H9 (cell line): ENCODE results near the gene NKRF. TPM values are rescaled to one million over a fixed set of nuclear protein-coding genes. Genes with fewer than 3 reads are reported as not detected.

Source experiments
- DNase-seq: peaks from one replicate; pipeline ENCODE4 v3.0.0-alpha.2; 2017
- H2AFZ ChIP-seq: one replicate; pipeline ENCODE4 v1.6.1; 2013; ENCODE audit warnings: mild to moderate bottlenecking, low read length, control low read depth, moderate library complexity
- H2AK5ac ChIP-seq: 2 replicates; pipeline ENCODE4 v1.6.1; 2013; ENCODE audit warnings: low read length, control low read depth, mixed read lengths; ENCODE audit not compliant: insufficient read length
- H2BK120ac ChIP-seq: one replicate; pipeline ENCODE4 v1.6.1; 2013; ENCODE audit warnings: low read depth, mild to moderate bottlenecking, low read length, control low read depth, inconsistent platforms; ENCODE audit not compliant: poor library complexity, severe bottlenecking
- H2BK12ac ChIP-seq: 2 replicates; pipeline ENCODE4 v1.6.1; 2013; ENCODE audit warnings: low read length, control low read depth, mixed read lengths, low read depth; ENCODE audit not compliant: insufficient read length
- H2BK15ac ChIP-seq: 2 replicates; pipeline ENCODE4 v1.6.1; 2013; ENCODE audit warnings: low read depth, low read length, control low read depth
- H2BK20ac ChIP-seq: one replicate; pipeline ENCODE4 v1.6.1; 2013; ENCODE audit warnings: low read depth, mild to moderate bottlenecking, low read length, control low read depth, inconsistent platforms; ENCODE audit not compliant: poor library complexity, severe bottlenecking
- H2BK5ac ChIP-seq: 2 replicates; pipeline ENCODE4 v1.6.1; 2013; ENCODE audit warnings: low read length, control low read depth, mixed read lengths; ENCODE audit not compliant: insufficient read length
- H3K14ac ChIP-seq: 2 replicates; pipeline ENCODE4 v1.6.1; 2013; ENCODE audit warnings: low read length, control low read depth; ENCODE audit not compliant: insufficient read depth
- H3K18ac ChIP-seq: 2 replicates; pipeline ENCODE4 v1.6.1; 2013; ENCODE audit warnings: low read depth, mild to moderate bottlenecking, mixed read lengths, low read length, control low read depth; ENCODE audit not compliant: insufficient read length
- H3K23ac ChIP-seq: 2 replicates; pipeline ENCODE4 v1.6.1; 2013; ENCODE audit warnings: low read length, control low read depth, mixed read lengths, low read depth; ENCODE audit not compliant: insufficient read length
- H3K23me2 ChIP-seq: 2 replicates; pipeline ENCODE4 v1.6.1; 2013; ENCODE audit warnings: low read depth, mild to moderate bottlenecking, mixed read lengths, low read length, control low read depth; ENCODE audit not compliant: insufficient read length, poor library complexity, severe bottlenecking
- H3K27ac ChIP-seq: 2 replicates; pipeline ENCODE4 v1.5.1; 2013; ENCODE audit warnings: low read length, control low read depth, mixed read lengths, low read depth; ENCODE audit not compliant: insufficient read length
- H3K27me3 ChIP-seq: 2 replicates; pipeline ENCODE4 v1.6.1; 2013; ENCODE audit warnings: low read length, control low read depth, inconsistent platforms; ENCODE audit not compliant: insufficient read depth
- H3K4ac ChIP-seq: 2 replicates; pipeline ENCODE4 v1.6.1; 2013; ENCODE audit warnings: low read depth, mild to moderate bottlenecking, control low read depth, inconsistent platforms, low read length, moderate library complexity
- H3K4me1 ChIP-seq: 2 replicates; pipeline ENCODE4 v1.6.1; 2013; ENCODE audit warnings: low read length, control low read depth, inconsistent platforms; ENCODE audit not compliant: insufficient read depth
- H3K4me2 ChIP-seq: 2 replicates; pipeline ENCODE4 v1.6.1; 2013; ENCODE audit warnings: low read length, control low read depth, mixed read lengths; ENCODE audit not compliant: insufficient read length, insufficient read depth
- H3K56ac ChIP-seq: 2 replicates; pipeline ENCODE4 v1.6.1; 2013; ENCODE audit warnings: low read depth, mild to moderate bottlenecking, mixed read lengths, low read length, control low read depth; ENCODE audit not compliant: insufficient read length
- H3K79me1 ChIP-seq: 2 replicates; pipeline ENCODE4 v1.6.1; 2013; ENCODE audit warnings: low read depth, mild to moderate bottlenecking, moderate library complexity, low read length, control low read depth, inconsistent platforms; ENCODE audit not compliant: insufficient read depth, poor library complexity, severe bottlenecking
- H3K79me2 ChIP-seq: 2 replicates; pipeline ENCODE4 v1.6.1; 2013; ENCODE audit warnings: low read length, control low read depth, inconsistent platforms; ENCODE audit not compliant: insufficient read depth
- H3K9ac ChIP-seq: 2 replicates; pipeline ENCODE4 v1.6.1; 2013; ENCODE audit warnings: low read length, control low read depth, mixed read lengths; ENCODE audit not compliant: insufficient read length; ENCODE audit errors: extremely low read depth
- H3K9me3 ChIP-seq: one replicate; pipeline ENCODE4 v1.6.1; 2013; ENCODE audit warnings: low read depth, low read length, inconsistent platforms; ENCODE audit not compliant: control insufficient read depth
- H3T11ph ChIP-seq: one replicate; pipeline ENCODE4 v1.6.1; 2013; ENCODE audit warnings: mild to moderate bottlenecking, low read length, control low read depth, inconsistent platforms
- H4K20me1 ChIP-seq: one replicate; pipeline ENCODE4 v1.6.1; 2013; ENCODE audit not compliant: control insufficient read depth, insufficient read length, insufficient read depth
- H4K5ac ChIP-seq: 2 replicates; pipeline ENCODE4 v1.6.1; 2013; ENCODE audit warnings: low read depth, mild to moderate bottlenecking, mixed read lengths, low read length, control low read depth; ENCODE audit not compliant: insufficient read length
- H4K8ac ChIP-seq: replicated peaks from 2 replicates; pipeline ENCODE4 v1.6.1; 2013; ENCODE audit warnings: low read length, control low read depth, mixed read lengths, low read depth; ENCODE audit not compliant: insufficient read length
- H4K91ac ChIP-seq: 2 replicates; pipeline ENCODE4 v1.6.1; 2013; ENCODE audit warnings: low read depth, mild to moderate bottlenecking, moderate library complexity, mixed read lengths, low read length, control low read depth; ENCODE audit not compliant: insufficient read length
- H3K27ac Mint-ChIP-seq, 3 experiments: 2 replicates in 2 of 3; 3 replicates in 1 of 3; pipeline ENCODE4 v1.8.0; 2020 to 2021; ENCODE audit warnings: mixed read lengths in 3 of 3, mild to moderate bottlenecking in 1 of 3, moderate library complexity in 1 of 3
- H3K27me3 Mint-ChIP-seq: 2 replicates; pipeline ENCODE4 v1.8.0; 2021; ENCODE audit warnings: low read depth, mild to moderate bottlenecking, moderate library complexity, mixed read lengths
- H3K36me3 Mint-ChIP-seq, 3 experiments: 2 replicates in 2 of 3; 3 replicates in 1 of 3; pipeline ENCODE4 v1.8.0; 2020 to 2021; ENCODE audit warnings: low read depth in 3 of 3, mixed read lengths in 3 of 3; ENCODE audit not compliant: insufficient read depth in 1 of 3
- H3K4me1 Mint-ChIP-seq, 2 experiments: 2 replicates each; pipeline ENCODE4 v1.8.0; 2020; ENCODE audit warnings: mixed read lengths in 2 of 2
- H3K4me3 Mint-ChIP-seq, 2 experiments: 2 replicates in 1 of 2; 3 replicates in 1 of 2; pipeline ENCODE4 v1.8.0; 2020 to 2021; ENCODE audit warnings: mild to moderate bottlenecking in 2 of 2, mixed read lengths in 2 of 2, moderate library complexity in 1 of 2
- H3K9me3 Mint-ChIP-seq, 2 experiments: 2 replicates in 1 of 2; 3 replicates in 1 of 2; pipeline ENCODE4 v1.8.0; 2020; ENCODE audit warnings: mild to moderate bottlenecking in 2 of 2, mixed read lengths in 2 of 2, moderate library complexity in 1 of 2
- WGBS: extraction: QIAGEN DNeasy Blood & Tissue Kit; methylation state at CpG from one replicate; pipeline ENCODE4 v1.1.7; 2013; ENCODE audit warnings: missing lambda C conversion rate, low lambda C conversion rate, mixed read lengths; ENCODE audit not compliant: insufficient read length; ENCODE audit errors: extremely low coverage; 5-methylcytosine and 5-hydroxymethylcytosine counted together
- total RNA-seq: library from RNA; stranded (reverse); gene quantifications from 2 replicates; pipeline ENCODE4 v1.2.1, GENCODE V29; 2021
- TF ChIP-seq, protein P1 (sequence below): fragments of 200-600 bp; sonication (generic); conservative IDR thresholded peaks from 3 replicates; pipeline ENCODE4 v1.8.0; 2021; ENCODE audit warnings: antibody characterized with exemption, mild to moderate bottlenecking

The NKRF gene
- total RNA-seq, 1 experiment from 2014 or later, result 15.1 TPM

DNA sequence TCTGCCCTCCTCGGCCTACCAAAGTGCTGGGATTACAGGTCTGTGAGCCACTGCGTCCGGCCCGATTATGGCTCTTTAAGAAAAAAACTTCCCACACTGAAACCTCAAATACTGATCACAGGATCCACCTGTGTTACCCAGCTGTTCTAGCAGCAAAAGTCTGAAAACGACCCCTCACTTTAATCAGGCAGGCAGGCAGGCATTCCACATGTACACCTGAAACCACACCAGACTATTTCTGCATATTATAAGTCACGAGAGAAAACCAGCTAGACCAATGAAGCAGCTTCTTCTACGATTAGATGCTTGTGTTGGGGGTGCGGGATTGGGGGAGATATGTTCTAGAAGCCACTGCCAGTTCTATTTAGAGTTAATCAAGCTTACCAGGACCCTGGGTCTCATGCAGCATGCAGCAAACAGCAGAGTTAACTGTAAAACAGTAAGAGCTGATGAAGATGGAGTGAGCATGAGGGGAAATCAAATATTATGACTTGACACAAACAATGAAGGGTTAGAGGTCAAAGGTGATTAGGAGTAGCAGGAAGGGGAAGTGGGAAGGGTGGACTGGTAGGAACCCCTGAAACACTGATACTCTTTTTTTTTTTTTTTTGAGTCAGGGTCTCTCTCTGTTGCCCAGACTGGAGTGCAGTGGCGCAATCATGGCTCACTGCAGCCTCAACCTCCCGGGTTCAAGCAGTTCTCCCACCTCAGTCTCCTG is 18.9 kb upstream of the NKRF start:
- Histone ChIP-seq H3K14ac (no peak overlapping the region), H3K27ac (no peak overlapping the region), H2BK12ac (no peak overlapping the region), H2BK120ac (no peak overlapping the region), H4K91ac (no peak overlapping the region), H3K9me3 (peaks cover 12% of the 10 kb centered on the region), H4K5ac (no peak overlapping the region), H3K18ac (no peak overlapping the region), H3K23ac (no peak overlapping the region), H3K79me2 (no peaks in the 10 kb centered on the region), H3K79me1 (no peaks in the 10 kb centered on the region), H2BK5ac (no peak overlapping the region), H3K23me2 (no peaks in the 10 kb centered on the region), H3K9ac (no peak overlapping the region), H2AFZ (no peak overlapping the region), H2AK5ac (no peak overlapping the region), H2BK20ac (no peak overlapping the region), H3K4me1 (no peaks in the 10 kb centered on the region), H4K20me1 (no peaks in the 10 kb centered on the region), H3K4me2 (no peak overlapping the region), H2BK15ac (no peak overlapping the region), H3T11ph (no peak overlapping the region), H3K56ac (no peak overlapping the region), H4K8ac (no peak overlapping the region), H3K27me3 (no peaks in the 10 kb centered on the region), H3K4ac (no peak overlapping the region)
- no peaks in the 10 kb centered on the region for H3K4me1 Mint-ChIP-seq
- no CpG with 5 or more reads among the region's 10 CpGs for WGBS
- TF ChIP-seq, protein P1, sequence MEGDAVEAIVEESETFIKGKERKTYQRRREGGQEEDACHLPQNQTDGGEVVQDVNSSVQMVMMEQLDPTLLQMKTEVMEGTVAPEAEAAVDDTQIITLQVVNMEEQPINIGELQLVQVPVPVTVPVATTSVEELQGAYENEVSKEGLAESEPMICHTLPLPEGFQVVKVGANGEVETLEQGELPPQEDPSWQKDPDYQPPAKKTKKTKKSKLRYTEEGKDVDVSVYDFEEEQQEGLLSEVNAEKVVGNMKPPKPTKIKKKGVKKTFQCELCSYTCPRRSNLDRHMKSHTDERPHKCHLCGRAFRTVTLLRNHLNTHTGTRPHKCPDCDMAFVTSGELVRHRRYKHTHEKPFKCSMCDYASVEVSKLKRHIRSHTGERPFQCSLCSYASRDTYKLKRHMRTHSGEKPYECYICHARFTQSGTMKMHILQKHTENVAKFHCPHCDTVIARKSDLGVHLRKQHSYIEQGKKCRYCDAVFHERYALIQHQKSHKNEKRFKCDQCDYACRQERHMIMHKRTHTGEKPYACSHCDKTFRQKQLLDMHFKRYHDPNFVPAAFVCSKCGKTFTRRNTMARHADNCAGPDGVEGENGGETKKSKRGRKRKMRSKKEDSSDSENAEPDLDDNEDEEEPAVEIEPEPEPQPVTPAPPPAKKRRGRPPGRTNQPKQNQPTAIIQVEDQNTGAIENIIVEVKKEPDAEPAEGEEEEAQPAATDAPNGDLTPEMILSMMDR, result no peak
- no peaks in the 10 kb centered on the region; the same call in 1 of the 2 replicates for H3K27me3 Mint-ChIP-seq
- DNase-seq, result no peak
- no peak overlapping the region for H3K4me3 Mint-ChIP-seq
- H3K36me3 Mint-ChIP-seq, result peaks cover 15 to 21% (median 19%) of the 10 kb centered on the region in 3 experiments
- H3K27ac Mint-ChIP-seq, result no peak overlapping the region; a peak in 1 of 7 replicates
- peaks cover 49 to 56% of the 10 kb centered on the region in 2 experiments for H3K9me3 Mint-ChIP-seq
